ENCODE results near the gene APLP2. TPM values are rescaled to one million over a fixed set of nuclear protein-coding genes. Genes with fewer than 3 reads are reported as not detected.

APLP2 gene
- total RNA-seq, 1 donor from 2014 or later, result 330 TPM

GRCh38 chr11:130062026-130062425 lies 7.7 kb upstream of the APLP2 start:
- no peaks in the 10 kb centered on the region for H3K9me3 Mint-ChIP-seq (ENCODE audit: unreplicated experiment)
- TF ChIP-seq CTCF (IDR thresholded peaks at IDR 0.05), result no peak

GRCh38 chr11:130063451-130063850 lies 6.2 kb upstream of the APLP2 start:
- Mint-ChIP-seq H3K27me3 (ENCODE audit: unreplicated experiment) (peaks cover 38% of the 10 kb centered on the region), H3K9me3 (ENCODE audit: unreplicated experiment) (no peaks in the 10 kb centered on the region), H3K27ac (ENCODE audit: unreplicated experiment) (no peak overlapping the region), H3K4me3 (ENCODE audit: unreplicated experiment) (no peak overlapping the region), H3K36me3 (ENCODE audit: unreplicated experiment) (no peaks in the 10 kb centered on the region), H3K4me1 (ENCODE audit: unreplicated experiment) (peaks cover 3% of the 10 kb centered on the region)
- no peak for DNase-seq (ENCODE audit: extremely low spot score, unreplicated experiment)
- no peak for TF ChIP-seq CTCF (IDR thresholded peaks at IDR 0.05)

More at GRCh38 chr11:130062026-130062425, 7.7 kb upstream of the APLP2 start:
- Mint-ChIP-seq H3K4me1 (ENCODE audit: unreplicated experiment) (no peaks in the 10 kb centered on the region), H3K36me3 (ENCODE audit: unreplicated experiment) (no peaks in the 10 kb centered on the region), H3K4me3 (ENCODE audit: unreplicated experiment) (no peak overlapping the region), H3K27ac (ENCODE audit: unreplicated experiment) (no peak overlapping the region), H3K27me3 (ENCODE audit: unreplicated experiment) (peaks cover 42% of the 10 kb centered on the region)
- no peak for DNase-seq (ENCODE audit: extremely low spot score, unreplicated experiment)

- no peak for DNase-seq (ENCODE audit: extremely low spot score, unreplicated experiment)
- peaks cover 9% of the 10 kb centered on the region for H3K4me1 Mint-ChIP-seq (ENCODE audit: unreplicated experiment)
- no peak for TF ChIP-seq CTCF (IDR thresholded peaks at IDR 0.05)
- H3K27ac Mint-ChIP-seq (ENCODE audit: unreplicated experiment), result no peak overlapping the region
- no peaks in the 10 kb centered on the region for H3K9me3 Mint-ChIP-seq (ENCODE audit: unreplicated experiment)
- no peaks in the 10 kb centered on the region for H3K36me3 Mint-ChIP-seq (ENCODE audit: unreplicated experiment)
- peaks cover 36% of the 10 kb centered on the region for H3K27me3 Mint-ChIP-seq (ENCODE audit: unreplicated experiment)
- no peak overlapping the region for H3K4me3 Mint-ChIP-seq (ENCODE audit: unreplicated experiment)
Observed at GRCh38 chr11:130064596-130064995, 5.1 kb upstream of the APLP2 start.

- no peak for DNase-seq (ENCODE audit: extremely low spot score, unreplicated experiment)
Observed at GRCh38 chr11:130066338-130066737, 3.4 kb upstream of the APLP2 start.

GRCh38 chr11:130068546-130068985 lies 1.1 kb upstream of the APLP2 start:
- DNase-seq (ENCODE audit: extremely low spot score, unreplicated experiment), result no peak
- H3K9me3 Mint-ChIP-seq (ENCODE audit: unreplicated experiment), result no peaks in the 10 kb centered on the region
- TF ChIP-seq CTCF (IDR thresholded peaks at IDR 0.05), result no peak
- peaks cover 9% of the 10 kb centered on the region for H3K27me3 Mint-ChIP-seq (ENCODE audit: unreplicated experiment)
- peak overlapping the region; percentile 81 for H3K4me3 Mint-ChIP-seq (ENCODE audit: unreplicated experiment)
- H3K4me1 Mint-ChIP-seq (ENCODE audit: unreplicated experiment), result peaks cover 28% of the 10 kb centered on the region
- no peaks in the 10 kb centered on the region for H3K36me3 Mint-ChIP-seq (ENCODE audit: unreplicated experiment)
- H3K27ac Mint-ChIP-seq (ENCODE audit: unreplicated experiment), result peak overlapping the region; percentile 91

More at GRCh38 chr11:130066338-130066737, 3.4 kb upstream of the APLP2 start:
- Mint-ChIP-seq H3K9me3 (ENCODE audit: unreplicated experiment) (no peaks in the 10 kb centered on the region), H3K27me3 (ENCODE audit: unreplicated experiment) (peaks cover 23% of the 10 kb centered on the region), H3K36me3 (ENCODE audit: unreplicated experiment) (no peaks in the 10 kb centered on the region), H3K27ac (ENCODE audit: unreplicated experiment) (no peak overlapping the region), H3K4me3 (ENCODE audit: unreplicated experiment) (no peak overlapping the region), H3K4me1 (ENCODE audit: unreplicated experiment) (peaks cover 14% of the 10 kb centered on the region)
- no peak for TF ChIP-seq CTCF (IDR thresholded peaks at IDR 0.05)

Measured in osteocyte (in vitro differentiated cells).